Endothelial cell (in vitro differentiated cells): ENCODE data around the gene ODAD3. TPM values are rescaled to one million over a fixed set of nuclear protein-coding genes. Genes with fewer than 3 reads are reported as not detected.

Source experiments
- DNase-seq: peaks from one replicate; pipeline ENCODE4 v3.0.0; 2021; ENCODE audit warnings: low spot score
- H3K27ac Mint-ChIP-seq: one replicate; pipeline ENCODE4 v1.8.0; 2021; ENCODE audit warnings: mixed read lengths, inconsistent platforms; ENCODE audit not compliant: unreplicated experiment
- H3K27me3 Mint-ChIP-seq: one replicate; pipeline ENCODE4 v1.8.0; 2021; ENCODE audit warnings: mild to moderate bottlenecking, moderate library complexity, mixed read lengths, inconsistent platforms; ENCODE audit not compliant: unreplicated experiment
- H3K36me3 Mint-ChIP-seq: one replicate; pipeline ENCODE4 v1.8.0; 2021; ENCODE audit warnings: mild to moderate bottlenecking, low read depth, mixed read lengths, inconsistent platforms; ENCODE audit not compliant: unreplicated experiment
- H3K4me1 Mint-ChIP-seq: one replicate; pipeline ENCODE4 v1.8.0; 2021; ENCODE audit warnings: mild to moderate bottlenecking, mixed read lengths, inconsistent platforms; ENCODE audit not compliant: unreplicated experiment
- H3K4me3 Mint-ChIP-seq: one replicate; pipeline ENCODE4 v1.8.0; 2021; ENCODE audit warnings: mild to moderate bottlenecking, mixed read lengths, inconsistent platforms; ENCODE audit not compliant: unreplicated experiment
- H3K9me3 Mint-ChIP-seq: one replicate; pipeline ENCODE4 v1.8.0; 2021; ENCODE audit warnings: mixed read lengths, inconsistent platforms; ENCODE audit not compliant: unreplicated experiment
- CTCF ChIP-seq: fragments of 200-600 bp; sonication (generic); IDR thresholded peaks from one replicate; pipeline ENCODE4 v1.5.0; 2021; ENCODE audit warnings: antibody characterized with exemption; ENCODE audit not compliant: unreplicated experiment
- total RNA-seq: library from RNA; stranded (reverse); fragmentation: NEBNext Ultra II Directional; extraction: Animal tissue kit (Norgen Biotek cat#: 25700); gene quantifications from one replicate; pipeline ENCODE4 v1.2.1, GENCODE V29; 2021; ENCODE audit not compliant: unreplicated experiment

ODAD3 gene
- total RNA-seq, 1 donor from 2014 or later, result 0.64 TPM

GRCh38 chr19:11422163-11423065 lies 12.5 kb downstream of the ODAD3 start:
- no peak for TF ChIP-seq CTCF
- Mint-ChIP-seq H3K4me3 (no peak overlapping the region), H3K4me1 (peaks cover 2% of the 10 kb centered on the region), H3K36me3 (no peaks in the 10 kb centered on the region), H3K27ac (no peak overlapping the region), H3K27me3 (peaks cover 25% of the 10 kb centered on the region), H3K9me3 (no peaks in the 10 kb centered on the region)
- DNase-seq, result peak; percentile 39

GRCh38 chr19:11421371-11422098 lies 13.4 kb downstream of the ODAD3 start:
- TF ChIP-seq CTCF, result no peak
- no peak overlapping the region for H3K27ac Mint-ChIP-seq
- no peaks in the 10 kb centered on the region for H3K36me3 Mint-ChIP-seq
- DNase-seq, result peak; percentile 48
- H3K9me3 Mint-ChIP-seq, result no peaks in the 10 kb centered on the region
- peaks cover 2% of the 10 kb centered on the region for H3K4me1 Mint-ChIP-seq
- H3K27me3 Mint-ChIP-seq, result peaks cover 25% of the 10 kb centered on the region
- H3K4me3 Mint-ChIP-seq, result no peak overlapping the region

GRCh38 chr19:11420429-11421370 lies 14.2 kb downstream of the ODAD3 start:
- no peak for TF ChIP-seq CTCF
- peaks cover 2% of the 10 kb centered on the region for H3K4me1 Mint-ChIP-seq

GRCh38 chr19:11418549-11419506 lies 16.1 kb downstream of the ODAD3 start, which contains the start of gene RGL3:
Gene RGL3, minus strand, starts transcription at chr19:11419314. Its CDS starts 36 bp downstream, at chr19:11419278.
- no peaks in the 10 kb centered on the region for H3K36me3 Mint-ChIP-seq
- peaks cover 2% of the 10 kb centered on the region for H3K4me1 Mint-ChIP-seq
- no peak for TF ChIP-seq CTCF
- no peak within 1 kb of the TSS for H3K4me3 Mint-ChIP-seq
- no peaks in the 10 kb centered on the region for H3K9me3 Mint-ChIP-seq
- peak; percentile 40 for DNase-seq
- H3K27ac Mint-ChIP-seq, result no peak within 1 kb of the TSS
- H3K27me3 Mint-ChIP-seq, result peaks cover 25% of the 10 kb centered on the region

More at GRCh38 chr19:11420429-11421370, 14.2 kb downstream of the ODAD3 start:
- Mint-ChIP-seq H3K27ac (no peak overlapping the region), H3K27me3 (peaks cover 25% of the 10 kb centered on the region), H3K36me3 (no peaks in the 10 kb centered on the region), H3K9me3 (no peaks in the 10 kb centered on the region), H3K4me3 (peak overlapping the region; percentile 66)
- no peak for DNase-seq
